ENCODE measurements around the gene STARD13.

The STARD13 gene

GRCh38 chr13:33096886-33097605 lies 188.5 kb downstream of the STARD13 start:
- no peaks in the 10 kb centered on the region for H3K27me3 ChIP-seq (ENCODE audit: insufficient read depth, low read length)
- H3K4me1 ChIP-seq (ENCODE audit: insufficient read depth, low read length) = no peaks in the 10 kb centered on the region

GRCh38 chr13:33092073-33092987 lies 193.2 kb downstream of the STARD13 start:
- H3K27me3 ChIP-seq (ENCODE audit: insufficient read depth, low read length) = no peaks in the 10 kb centered on the region
- no peak overlapping the region for H2AFZ ChIP-seq (ENCODE audit: low read depth, low read length)
- no peak overlapping the region for H3K4me3 ChIP-seq (ENCODE audit: low read length)
- H3K36me3 ChIP-seq (ENCODE audit: insufficient read depth, low read length) = no peaks in the 10 kb centered on the region
- no peaks in the 10 kb centered on the region for H3K9me3 ChIP-seq (ENCODE audit: low read length)
- peaks cover 19% of the 10 kb centered on the region for H3K4me1 ChIP-seq (ENCODE audit: insufficient read depth, low read length)

More at GRCh38 chr13:33096886-33097605, 188.5 kb downstream of the STARD13 start:
- no peak overlapping the region for H2AFZ ChIP-seq (ENCODE audit: low read depth, low read length)
- H3K4me3 ChIP-seq (ENCODE audit: low read length) = no peak overlapping the region
- peaks cover 2% of the 10 kb centered on the region for H3K9me3 ChIP-seq (ENCODE audit: low read length)
- no peaks in the 10 kb centered on the region for H3K36me3 ChIP-seq (ENCODE audit: insufficient read depth, low read length)

GRCh38 chr13:33091415-33091774 lies 194.2 kb downstream of the STARD13 start:
- Histone ChIP-seq H3K4me1 (ENCODE audit: insufficient read depth, low read length) (peaks cover 28% of the 10 kb centered on the region), H3K9me3 (ENCODE audit: low read length) (no peaks in the 10 kb centered on the region), H2AFZ (ENCODE audit: low read depth, low read length) (no peak overlapping the region)

GRCh38 chr13:33090755-33091414 lies 194.7 kb downstream of the STARD13 start:
- Histone ChIP-seq H3K4me3 (ENCODE audit: low read length) (no peak overlapping the region), H3K27me3 (ENCODE audit: insufficient read depth, low read length) (no peaks in the 10 kb centered on the region), H3K9me3 (ENCODE audit: low read length) (no peaks in the 10 kb centered on the region), H3K4me1 (ENCODE audit: insufficient read depth, low read length) (peaks cover 31% of the 10 kb centered on the region), H2AFZ (ENCODE audit: low read depth, low read length) (no peak overlapping the region), H3K36me3 (ENCODE audit: insufficient read depth, low read length) (no peaks in the 10 kb centered on the region)

More at GRCh38 chr13:33091415-33091774, 194.2 kb downstream of the STARD13 start:
- no peaks in the 10 kb centered on the region for H3K36me3 ChIP-seq (ENCODE audit: insufficient read depth, low read length)
- H3K27me3 ChIP-seq (ENCODE audit: insufficient read depth, low read length) = no peaks in the 10 kb centered on the region
- no peak overlapping the region for H3K4me3 ChIP-seq (ENCODE audit: low read length)

GRCh38 chr13:33089311-33089710 lies 196.2 kb downstream of the STARD13 start:
- Histone ChIP-seq H3K36me3 (ENCODE audit: insufficient read depth, low read length) (no peaks in the 10 kb centered on the region), H2AFZ (ENCODE audit: low read depth, low read length) (no peak overlapping the region)

GRCh38 chr13:33087790-33088189 lies 197.8 kb downstream of the STARD13 start:
- H3K4me1 ChIP-seq (ENCODE audit: insufficient read depth, low read length) = peaks cover 31% of the 10 kb centered on the region
- no peak overlapping the region for H3K4me3 ChIP-seq (ENCODE audit: low read length)
- H3K36me3 ChIP-seq (ENCODE audit: insufficient read depth, low read length) = no peaks in the 10 kb centered on the region
- no peak overlapping the region for H2AFZ ChIP-seq (ENCODE audit: low read depth, low read length)
- H3K9me3 ChIP-seq (ENCODE audit: low read length) = no peaks in the 10 kb centered on the region
- no peaks in the 10 kb centered on the region for H3K27me3 ChIP-seq (ENCODE audit: insufficient read depth, low read length)

More at GRCh38 chr13:33089311-33089710, 196.2 kb downstream of the STARD13 start:
- Histone ChIP-seq H3K4me3 (ENCODE audit: low read length) (no peak overlapping the region), H3K4me1 (ENCODE audit: insufficient read depth, low read length) (peaks cover 31% of the 10 kb centered on the region), H3K9me3 (ENCODE audit: low read length) (no peaks in the 10 kb centered on the region), H3K27me3 (ENCODE audit: insufficient read depth, low read length) (no peaks in the 10 kb centered on the region)

- no peak overlapping the region for H2AFZ ChIP-seq (ENCODE audit: low read depth, low read length)
- H3K36me3 ChIP-seq (ENCODE audit: insufficient read depth, low read length) = no peaks in the 10 kb centered on the region
- H3K4me3 ChIP-seq (ENCODE audit: low read length) = no peak overlapping the region
- H3K27me3 ChIP-seq (ENCODE audit: insufficient read depth, low read length) = no peaks in the 10 kb centered on the region
- no peaks in the 10 kb centered on the region for H3K9me3 ChIP-seq (ENCODE audit: low read length)
- H3K4me1 ChIP-seq (ENCODE audit: insufficient read depth, low read length) = peaks cover 31% of the 10 kb centered on the region
These were observed 198.5 kb downstream of the STARD13 start for GRCh38 chr13:33087091-33087490.

- H3K4me1 ChIP-seq (ENCODE audit: insufficient read depth, low read length) = peaks cover 13% of the 10 kb centered on the region
- H3K4me3 ChIP-seq (ENCODE audit: low read length) = no peak overlapping the region
- no peaks in the 10 kb centered on the region for H3K9me3 ChIP-seq (ENCODE audit: low read length)
- H3K27me3 ChIP-seq (ENCODE audit: insufficient read depth, low read length) = no peaks in the 10 kb centered on the region
- no peak overlapping the region for H2AFZ ChIP-seq (ENCODE audit: low read depth, low read length)
- no peaks in the 10 kb centered on the region for H3K36me3 ChIP-seq (ENCODE audit: insufficient read depth, low read length)
These were observed 202.5 kb downstream of the STARD13 start for GRCh38 chr13:33083054-33083453.

GRCh38 chr13:33081666-33082065 lies 203.9 kb downstream of the STARD13 start:
- no peaks in the 10 kb centered on the region for H3K9me3 ChIP-seq (ENCODE audit: low read length)
- H3K27me3 ChIP-seq (ENCODE audit: insufficient read depth, low read length) = no peaks in the 10 kb centered on the region
- no peak overlapping the region for H2AFZ ChIP-seq (ENCODE audit: low read depth, low read length)
- H3K36me3 ChIP-seq (ENCODE audit: insufficient read depth, low read length) = no peaks in the 10 kb centered on the region
- H3K4me1 ChIP-seq (ENCODE audit: insufficient read depth, low read length) = peaks cover 5% of the 10 kb centered on the region
- no peak overlapping the region for H3K4me3 ChIP-seq (ENCODE audit: low read length)

- H3K4me3 ChIP-seq (ENCODE audit: low read length) = no peak overlapping the region
- no peaks in the 10 kb centered on the region for H3K4me1 ChIP-seq (ENCODE audit: insufficient read depth, low read length)
- no peaks in the 10 kb centered on the region for H3K9me3 ChIP-seq (ENCODE audit: low read length)
- H3K27me3 ChIP-seq (ENCODE audit: insufficient read depth, low read length) = no peaks in the 10 kb centered on the region
- no peak overlapping the region for H2AFZ ChIP-seq (ENCODE audit: low read depth, low read length)
- H3K36me3 ChIP-seq (ENCODE audit: insufficient read depth, low read length) = no peaks in the 10 kb centered on the region
These were observed 204.5 kb downstream of the STARD13 start for GRCh38 chr13:33080972-33081590.

- Histone ChIP-seq H3K27me3 (ENCODE audit: insufficient read depth, low read length) (no peaks in the 10 kb centered on the region), H3K4me1 (ENCODE audit: insufficient read depth, low read length) (no peaks in the 10 kb centered on the region), H2AFZ (ENCODE audit: low read depth, low read length) (no peak overlapping the region), H3K4me3 (ENCODE audit: low read length) (no peak overlapping the region), H3K9me3 (ENCODE audit: low read length) (no peaks in the 10 kb centered on the region), H3K36me3 (ENCODE audit: insufficient read depth, low read length) (no peaks in the 10 kb centered on the region)
These were observed 205.6 kb downstream of the STARD13 start for GRCh38 chr13:33079960-33080359.

- Histone ChIP-seq H3K4me1 (ENCODE audit: insufficient read depth, low read length) (no peaks in the 10 kb centered on the region), H3K9me3 (ENCODE audit: low read length) (no peaks in the 10 kb centered on the region), H2AFZ (ENCODE audit: low read depth, low read length) (no peak overlapping the region), H3K36me3 (ENCODE audit: insufficient read depth, low read length) (no peaks in the 10 kb centered on the region), H3K4me3 (ENCODE audit: low read length) (no peak overlapping the region), H3K27me3 (ENCODE audit: insufficient read depth, low read length) (no peaks in the 10 kb centered on the region)
These were observed 207.3 kb downstream of the STARD13 start for GRCh38 chr13:33078263-33078662.

All from neuron (in vitro differentiated cells).